Neuronal stem cell (in vitro differentiated cells): ENCODE measurements around the gene CCDC57.

Experiments used
- DNase-seq: peaks from one replicate; pipeline ENCODE4 v3.0.0-alpha.2; 2013; ENCODE audit warnings: low spot score
- H2AFZ ChIP-seq: one replicate; pipeline ENCODE4 v1.6.1; 2013; ENCODE audit warnings: mild to moderate bottlenecking, low read length, inconsistent platforms
- H2AK5ac ChIP-seq: 2 replicates; pipeline ENCODE4 v1.6.1; 2013; ENCODE audit warnings: low read depth, mild to moderate bottlenecking, inconsistent platforms, low read length, moderate library complexity, mixed read lengths
- H2BK120ac ChIP-seq: 2 replicates; pipeline ENCODE4 v1.6.1; 2013; ENCODE audit warnings: low read depth, mild to moderate bottlenecking, inconsistent platforms, low read length, moderate library complexity, mixed read lengths
- H2BK12ac ChIP-seq: one replicate; pipeline ENCODE4 v1.6.1; 2013; ENCODE audit warnings: low read length, inconsistent platforms
- H2BK15ac ChIP-seq: 2 replicates; pipeline ENCODE4 v1.6.1; 2013; ENCODE audit warnings: mild to moderate bottlenecking, low read length, inconsistent platforms, mixed read lengths
- H2BK5ac ChIP-seq: one replicate; pipeline ENCODE4 v1.6.1; 2013; ENCODE audit warnings: inconsistent platforms, mild to moderate bottlenecking, low read length, moderate library complexity
- H3K14ac ChIP-seq: one replicate; pipeline ENCODE4 v1.6.1; 2013; ENCODE audit warnings: low read length, inconsistent platforms
- H3K18ac ChIP-seq: 2 replicates; pipeline ENCODE4 v1.6.1; 2013; ENCODE audit warnings: low read length, inconsistent platforms
- H3K23ac ChIP-seq: 2 replicates; pipeline ENCODE4 v1.6.1; 2013; ENCODE audit warnings: low read depth, mild to moderate bottlenecking, mixed read lengths, low read length, inconsistent platforms; ENCODE audit not compliant: poor library complexity
- H3K27ac ChIP-seq: replicated peaks from 3 replicates; pipeline ENCODE4 v1.5.1; 2013; ENCODE audit warnings: low read length, inconsistent platforms
- H3K27me3 ChIP-seq, 3 experiments: 2 replicates each; pipeline ENCODE4 v1.6.1; 2013; ENCODE audit warnings: low read length in 3 of 3, mild to moderate bottlenecking in 2 of 3, inconsistent platforms in 1 of 3, low read depth in 1 of 3, mixed read lengths in 1 of 3, moderate library complexity in 1 of 3; ENCODE audit not compliant: control insufficient read depth in 3 of 3, insufficient read depth in 3 of 3
- H3K36me3 ChIP-seq, 2 donors: replicated peaks in 1 of 2; 2 replicates each; pipeline ENCODE4 v1.6.1; 2013; ENCODE audit warnings: low read length in 2 of 2; ENCODE audit not compliant: control insufficient read depth in 2 of 2, insufficient read depth in 2 of 2
- H3K4ac ChIP-seq: 2 replicates; pipeline ENCODE4 v1.6.1; 2013; ENCODE audit warnings: inconsistent platforms, mild to moderate bottlenecking, low read length, moderate library complexity
- H3K4me1 ChIP-seq, 2 donors: 1 replicate in 1 of 2; 2 replicates in 1 of 2; pipeline ENCODE4 v1.6.1; 2013; ENCODE audit warnings: low read length in 2 of 2, low read depth in 1 of 2; ENCODE audit not compliant: control insufficient read depth in 2 of 2, insufficient read depth in 1 of 2
- H3K4me2 ChIP-seq: one replicate; pipeline ENCODE4 v1.6.1; 2013; ENCODE audit warnings: mild to moderate bottlenecking, low read length, inconsistent platforms; ENCODE audit not compliant: insufficient read depth, poor library complexity, severe bottlenecking
- H3K4me3 ChIP-seq, 2 donors: 2 replicates each; pipeline ENCODE4 v1.5.1; 2013; ENCODE audit warnings: low read length in 2 of 2, mild to moderate bottlenecking in 2 of 2, inconsistent platforms in 1 of 2, moderate library complexity in 1 of 2
- H3K79me1 ChIP-seq: one replicate; pipeline ENCODE4 v1.6.1; 2013; ENCODE audit warnings: low read depth, mild to moderate bottlenecking, inconsistent platforms, low read length, moderate library complexity
- H3K9ac ChIP-seq: one replicate; pipeline ENCODE4 v1.6.1; 2013; ENCODE audit warnings: mild to moderate bottlenecking, low read depth, low read length, inconsistent platforms; ENCODE audit not compliant: poor library complexity
- H3K9me3 ChIP-seq, 2 donors: replicated peaks in 1 of 2; 2 replicates each; pipeline versions ENCODE3 to v1.6.1; 2013; ENCODE audit warnings: low read length in 2 of 2, mild to moderate bottlenecking in 2 of 2, inconsistent platforms in 1 of 2, low read depth in 1 of 2, mixed read lengths in 1 of 2, moderate library complexity in 1 of 2; ENCODE audit not compliant: control insufficient read depth in 2 of 2, insufficient read depth in 1 of 2
- H4K8ac ChIP-seq: one replicate; pipeline ENCODE4 v1.6.1; 2013; ENCODE audit warnings: low read depth, mild to moderate bottlenecking, inconsistent platforms, low read length, moderate library complexity
- H4K91ac ChIP-seq: one replicate; pipeline ENCODE4 v1.6.1; 2013; ENCODE audit warnings: low read length, low read depth, mild to moderate bottlenecking, inconsistent platforms; ENCODE audit not compliant: poor library complexity
- WGBS, 2 donors: extraction: QIAGEN DNeasy Blood & Tissue Kit; methylation state at CpG; one replicate each; pipeline ENCODE4 v1.1.7; 2013; ENCODE audit warnings: missing lambda C conversion rate in 2 of 2, mixed read lengths in 1 of 2; ENCODE audit not compliant: insufficient read length in 2 of 2, insufficient replicate concordance in 1 of 2; ENCODE audit errors: extremely low coverage in 2 of 2; 5-methylcytosine and 5-hydroxymethylcytosine counted together

CCDC57 gene

DNA sequence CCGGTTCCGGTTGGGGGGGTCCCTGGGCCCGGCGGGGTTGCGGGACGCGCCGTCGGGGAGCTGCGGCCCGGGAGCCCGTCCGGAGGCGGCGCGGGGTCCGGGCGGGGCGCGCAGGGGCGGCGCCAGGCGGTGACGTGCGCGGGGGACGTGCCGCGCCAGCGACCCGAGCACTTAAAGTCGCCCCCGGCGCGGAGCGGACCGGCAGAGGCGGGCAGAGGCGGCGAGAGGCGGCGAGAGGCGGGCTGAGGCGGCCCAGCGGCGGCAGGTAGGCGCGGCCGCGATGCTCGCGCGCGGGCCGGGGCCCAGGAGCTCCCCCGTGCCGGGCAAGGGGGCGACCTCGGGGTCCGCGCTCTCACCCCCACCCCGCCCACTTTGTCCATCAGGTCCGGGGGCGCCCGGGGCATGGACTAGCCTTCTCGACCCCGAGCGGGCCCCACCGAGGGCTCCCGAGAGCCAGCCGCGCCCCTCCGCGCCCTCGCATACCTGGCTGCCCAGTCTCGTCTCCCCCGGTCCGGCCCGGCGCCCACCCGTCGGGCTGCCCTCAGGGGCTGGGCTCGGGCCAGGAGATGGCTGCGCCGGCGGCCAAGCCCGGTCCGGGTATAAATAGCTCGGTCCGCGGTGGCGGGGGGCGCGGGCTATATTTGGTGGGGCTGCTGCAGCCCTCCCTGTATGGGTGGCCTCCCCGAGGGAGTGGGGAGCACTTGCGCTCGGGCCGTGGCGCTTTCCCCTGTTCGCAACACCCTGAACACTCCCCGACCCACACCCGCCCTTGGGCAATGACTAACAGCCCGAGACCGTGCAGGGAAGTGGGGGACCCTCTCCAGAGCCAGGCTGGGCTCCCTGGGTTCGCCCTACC lies 16.4 kb upstream of the CCDC57 start, which contains the start of gene SLC16A3:
Gene SLC16A3 (plus strand): TSS at position 201 of the 856 bp plus-strand sequence. CDS start 6,967 bp downstream, outside the sequence.
- no peak for DNase-seq
- H3K14ac ChIP-seq, result peak within 1 kb of the TSS; percentile 79
- H2AK5ac ChIP-seq, result peak within 1 kb of the TSS; percentile 94
- peak within 1 kb of the TSS; percentile 13 for H2BK5ac ChIP-seq
- no CpG with 5 or more reads among the region's 105 CpGs for WGBS, 2 donors
- H4K8ac ChIP-seq, result no peak within 1 kb of the TSS
- H3K18ac ChIP-seq, result peak within 1 kb of the TSS; percentile 95
- peaks cover 21 to 50% (median 50%) of the 10 kb centered on the region in 3 experiments for H3K27me3 ChIP-seq
- H3K4ac ChIP-seq, result peak within 1 kb of the TSS; percentile 44
- peak within 1 kb of the TSS; percentile 98 for H3K23ac ChIP-seq
- H3K9ac ChIP-seq, result peak within 1 kb of the TSS; percentile 84
- H2BK15ac ChIP-seq, result peak within 1 kb of the TSS; percentile 96
- no peak within 1 kb of the TSS for H4K91ac ChIP-seq
- peaks cover 0 to 3% of the 10 kb centered on the region in 2 donors for H3K9me3 ChIP-seq
- peak within 1 kb of the TSS; percentile 19 for H2BK120ac ChIP-seq
- H3K79me1 ChIP-seq, result no peaks in the 10 kb centered on the region
- peak within 1 kb of the TSS; percentile 17 to 68 for H3K4me3 ChIP-seq
- peaks cover 12 to 13% of the 10 kb centered on the region in 2 donors for H3K4me1 ChIP-seq
- peak within 1 kb of the TSS; percentile 46 for H2AFZ ChIP-seq
- no peaks in the 10 kb centered on the region for H3K36me3 ChIP-seq
- H2BK12ac ChIP-seq, result peak within 1 kb of the TSS; percentile 49
- H3K4me2 ChIP-seq, result peak within 1 kb of the TSS; percentile 62
- H3K27ac ChIP-seq, result no peak within 1 kb of the TSS

GRCh38 chr17:82228278-82228841 lies 15.7 kb upstream of the CCDC57 start:
- peak overlapping the region; percentile 73 for H3K23ac ChIP-seq
- no CpG with 5 or more reads among the region's 63 CpGs for WGBS, 2 donors
- no peaks in the 10 kb centered on the region for H3K79me1 ChIP-seq
- no peak overlapping the region for H3K27ac ChIP-seq
- H3K4me1 ChIP-seq, result peaks cover 12 to 13% of the 10 kb centered on the region in 2 donors
- no peak for DNase-seq
- H4K8ac ChIP-seq, result no peak overlapping the region
- H2AK5ac ChIP-seq, result peak overlapping the region; percentile 94
- peak overlapping the region; percentile 17 to 65 for H3K4me3 ChIP-seq
- H3K18ac ChIP-seq, result peak overlapping the region; percentile 95
- no peak overlapping the region for H4K91ac ChIP-seq
- H3K4me2 ChIP-seq, result peak overlapping the region; percentile 31
- peak overlapping the region; percentile 64 for H2BK15ac ChIP-seq
- peak overlapping the region; percentile 37 for H3K4ac ChIP-seq
- H3K14ac ChIP-seq, result no peak overlapping the region
- H3K9me3 ChIP-seq, result peaks cover 0 to 3% of the 10 kb centered on the region in 2 donors
- peak overlapping the region; percentile 13 for H2BK5ac ChIP-seq
- peak overlapping the region; percentile 46 for H2AFZ ChIP-seq
- no peaks in the 10 kb centered on the region for H3K36me3 ChIP-seq
- H2BK12ac ChIP-seq, result no peak overlapping the region
- H3K27me3 ChIP-seq, result peaks cover 21 to 50% (median 50%) of the 10 kb centered on the region in 3 experiments
- H2BK120ac ChIP-seq, result no peak overlapping the region
- H3K9ac ChIP-seq, result peak overlapping the region; percentile 84

GRCh38 chr17:82227629-82228277 lies 15.1 kb upstream of the CCDC57 start:
- Histone ChIP-seq H3K27me3 (peaks cover 21 to 50% (median 50%) of the 10 kb centered on the region in 3 experiments), H3K36me3 (no peaks in the 10 kb centered on the region), H2BK15ac (peak overlapping the region; percentile 96), H3K4me1 (peaks cover 12 to 13% of the 10 kb centered on the region in 2 donors), H3K18ac (peak overlapping the region; percentile 72), H3K9me3 (peaks cover 0 to 3% of the 10 kb centered on the region in 2 donors), H3K27ac (no peak overlapping the region), H3K9ac (no peak overlapping the region), H3K14ac (peak overlapping the region; percentile 79), H2BK120ac (no peak overlapping the region), H3K4ac (no peak overlapping the region), H4K91ac (no peak overlapping the region), H3K4me3 (no peak overlapping the region), H2BK5ac (no peak overlapping the region), H4K8ac (no peak overlapping the region), H3K4me2 (no peak overlapping the region), H3K79me1 (no peaks in the 10 kb centered on the region), H3K23ac (no peak overlapping the region), H2AK5ac (peak overlapping the region; percentile 93), H2BK12ac (peak overlapping the region; percentile 49), H2AFZ (peak overlapping the region; percentile 46)
- no peak for DNase-seq
- no CpG with 5 or more reads among the region's 18 CpGs for WGBS, 2 donors
